ENCODE results near the gene RUBCN. TPM values are rescaled to one million over a fixed set of nuclear protein-coding genes. Genes with fewer than 3 reads are reported as not detected.

The RUBCN gene
- total and polyA plus RNA-seq, 10 of the 15 experiments (the other 5 are each of a cell fraction or from before 2014, with no cell fraction given) = 15.5 to 79.9 (median 40.4) TPM

- intact Hi-C loops (cut with micrococcal nuclease; ENCODE audit: unreplicated experiment) = no loop called here
- no peak overlapping the region for H3K4me2 ChIP-seq (ENCODE audit: control insufficient read depth, insufficient read depth)
- TF ChIP-seq RAD21 (IDR thresholded peaks at IDR 0.05; ENCODE audit: insufficient read depth, low read depth, low read length) (no peak), IRF4 (IDR thresholded peaks at IDR 0.05; ENCODE audit: low read depth, low read length) (no peak), EP300 (IDR thresholded peaks at IDR 0.05; ENCODE audit: borderline replicate concordance in 1 of 2, control insufficient read depth in 1 of 2, low read depth in 2 of 2, low read length in 2 of 2) (no peak), YBX1 (IDR thresholded peaks at IDR 0.05) (no peak), ZNF207 (IDR thresholded peaks at IDR 0.05; ENCODE audit: borderline replicate concordance) (no peak), ZBED1 (IDR thresholded peaks at IDR 0.05; ENCODE audit: borderline replicate concordance) (no peak), SUPT20H (IDR thresholded peaks at IDR 0.05; ENCODE audit: borderline replicate concordance, control insufficient read depth, low read depth, low read length) (no peak)
- H3K79me2 ChIP-seq (ENCODE audit: control insufficient read depth, insufficient read depth, low read length) = peaks cover 32% of the 10 kb centered on the region
- no peak for FAIRE-seq
- BruUV-seq (replicated peaks) = no TSS peak
- no peaks in the 10 kb centered on the region for H3K4me1 ChIP-seq (ENCODE audit: control insufficient read depth, insufficient read depth, low read length)
- CTCF ChIA-PET = no interaction called here
- no peaks in the 10 kb centered on the region for H3K9me3 ChIP-seq (replicated peaks; ENCODE audit: control insufficient read depth, insufficient read depth, low read length)
- H3K9ac ChIP-seq (ENCODE audit: control insufficient read depth, insufficient read depth, low read length) = no peak overlapping the region
- no peak overlapping the region for H3K27ac ChIP-seq (ENCODE audit: control insufficient read depth, insufficient read depth)
- SMC1A ChIA-PET (ENCODE audit: uncharacterized antibody, unreplicated experiment) = no interaction called here
- peaks cover 0 to 30% of the 10 kb centered on the region in 2 experiments for H3K36me3 ChIP-seq (ENCODE audit: control insufficient read depth in 2 of 2, insufficient read depth in 2 of 2, low read length in 1 of 2)
- no peak for ATAC-seq
- no peak for DNase-seq (ENCODE audit: low read depth, low spot score)
- no peak overlapping the region for H3K4me3 ChIP-seq
- H2AFZ ChIP-seq (ENCODE audit: control insufficient read depth, low read depth, low read length) = no peak overlapping the region
- RAD21 ChIA-PET (ENCODE audit: unreplicated experiment) = interaction anchor here (0.9 kb wide), 1 partner anchor 9 kb away, joined by 3 read pairs; no protein-coding TSS in a partner anchor
- POLR2A ChIA-PET = no interaction called here
- in situ Hi-C loops (cut with MboI) = no loop called here
- no peaks in the 10 kb centered on the region for H3K27me3 ChIP-seq (replicated peaks in 1 of 2; ENCODE audit: control insufficient read depth in 2 of 2, insufficient read depth in 2 of 2, low read length in 1 of 2)
- no peaks in the 10 kb centered on the region for H4K20me1 ChIP-seq (ENCODE audit: control insufficient read depth, insufficient read depth)
Measured at GRCh38 chr3:197761784-197762183, 25.1 kb upstream of the RUBCN start.

- in situ Hi-C loops (cut with MboI) = no loop called here
- Histone ChIP-seq H3K9ac (ENCODE audit: control insufficient read depth, insufficient read depth, low read length) (no peak overlapping the region), H3K4me3 (no peak overlapping the region), H3K4me1 (ENCODE audit: control insufficient read depth, insufficient read depth, low read length) (no peaks in the 10 kb centered on the region), H3K27me3 (replicated peaks in 1 of 2; ENCODE audit: control insufficient read depth in 2 of 2, insufficient read depth in 2 of 2, low read length in 1 of 2) (no peaks in the 10 kb centered on the region), H4K20me1 (ENCODE audit: control insufficient read depth, insufficient read depth) (no peaks in the 10 kb centered on the region), H2AFZ (ENCODE audit: control insufficient read depth, low read depth, low read length) (no peak overlapping the region), H3K9me3 (replicated peaks; ENCODE audit: control insufficient read depth, insufficient read depth, low read length) (no peaks in the 10 kb centered on the region), H3K36me3 (ENCODE audit: control insufficient read depth in 2 of 2, insufficient read depth in 2 of 2, low read length in 1 of 2) (peaks cover 0 to 12% of the 10 kb centered on the region in 2 experiments), H3K79me2 (ENCODE audit: control insufficient read depth, insufficient read depth, low read length) (peaks cover 58% of the 10 kb centered on the region), H3K27ac (ENCODE audit: control insufficient read depth, insufficient read depth) (no peak overlapping the region), H3K4me2 (ENCODE audit: control insufficient read depth, insufficient read depth) (no peak overlapping the region)
- no peak for ATAC-seq
- FAIRE-seq = no peak
- no peak for DNase-seq (ENCODE audit: low read depth, low spot score)
- intact Hi-C loops (cut with micrococcal nuclease; ENCODE audit: unreplicated experiment) = no loop called here
- 96% methylated on average over 4 of the region's 4 CpGs for WGBS (ENCODE audit: insufficient coverage, insufficient replicate concordance, low lambda C conversion rate, missing lambda C conversion rate)
- ChIA-PET SMC1A (ENCODE audit: uncharacterized antibody, unreplicated experiment) (interaction anchor here (1.1 kb wide), 1 partner anchor 25 kb away, joined by 5 read pairs; no protein-coding TSS in a partner anchor), RAD21 (ENCODE audit: unreplicated experiment) (no interaction called here), CTCF (interaction anchor here (0.6 kb wide), 1 partner anchor 9 kb away, joined by 3 read pairs; no protein-coding TSS in a partner anchor), POLR2A (no interaction called here)
- no TSS peak for BruUV-seq (replicated peaks)
- no peak for TF ChIP-seq SP1 (IDR thresholded peaks at IDR 0.05; ENCODE audit: low read depth, low read length)
- TF ChIP-seq STAT3 (IDR thresholded peaks at IDR 0.05; ENCODE audit: low read depth, low read length) = no peak
- no peak for TF ChIP-seq IKZF1 (conservative IDR thresholded peaks at IDR 0.05)
- no peak for TF ChIP-seq ZBED1 (IDR thresholded peaks at IDR 0.05; ENCODE audit: borderline replicate concordance)
- TF ChIP-seq WRNIP1 (IDR thresholded peaks at IDR 0.05; ENCODE audit: borderline replicate concordance, low read depth, low read length) = no peak
- TF ChIP-seq NFYB (IDR thresholded peaks at IDR 0.05; ENCODE audit: insufficient read depth, low read depth, low read length) = no peak
- no peak for TF ChIP-seq SMAD1 (IDR thresholded peaks at IDR 0.05; ENCODE audit: low read depth, partially characterized antibody)
- TF ChIP-seq TBL1XR1 (IDR thresholded peaks at IDR 0.05; ENCODE audit: low read depth, low read length) = no peak
- TF ChIP-seq PBX3 (IDR thresholded peaks at IDR 0.05; ENCODE audit: insufficient replicate concordance, low read depth, low read length) = no peak
- no peak for TF ChIP-seq MYB (IDR thresholded peaks at IDR 0.05; ENCODE audit: borderline replicate concordance, low read depth, low read length)
- no peak for TF ChIP-seq MYC (IDR thresholded peaks at IDR 0.05; ENCODE audit: insufficient read depth, insufficient read length, insufficient replicate concordance, low read length, severe bottlenecking)
- no peak for TF ChIP-seq IRF3 (IDR thresholded peaks at IDR 0.05)
Measured at GRCh38 chr3:197758512-197758911, 21.8 kb upstream of the RUBCN start.

Measured in GM12878 (cell line).